AG04449 (cell line): Measurements from ENCODE around the gene RTN1.
"Not testable (repeated sequence)": the region's sequence is repeated elsewhere in the genome, so short reads cannot be mapped to it uniquely, and the experiment has no call there.

ENCODE experiments used
- CTCF ChIA-PET: fragments of 350-600 bp; formaldehyde crosslinking; extraction: SDS; loops from one replicate; lab custom pipeline; 2021; ENCODE audit warnings: antibody characterized with exemption; lab: Yijun Ruan, JAX
- POLR2A ChIA-PET: fragments of 400-600, 350-600 bp; formaldehyde crosslinking; extraction: SDS; loops from one replicate; lab custom pipeline; 2020; ENCODE audit warnings: antibody characterized with exemption, inconsistent platforms; lab: Yijun Ruan, JAX
- DNase-seq: peaks from one replicate; pipeline ENCODE4 v3.0.0-alpha.2; 2010; ENCODE audit warnings: low read depth, low spot score
- H3K4me3 ChIP-seq: 2 replicates; pipeline ENCODE4 v1.5.1; 2011; ENCODE audit warnings: low read depth, mild to moderate bottlenecking, control low read depth, low read length
- TF ChIP-seq, protein P1 (sequence below): IDR thresholded peaks from one replicate; pipeline ENCODE4 v1.5.1; 2011; ENCODE audit warnings: mild to moderate bottlenecking, moderate library complexity, low read length, control low read depth, inconsistent platforms; ENCODE audit not compliant: insufficient read depth; ENCODE audit errors: missing control alignments

RTN1 gene

GRCh38 chr14:59656473-59656872, 214.1 kb downstream of the RTN1 start:
- H3K4me3 ChIP-seq, result no peak overlapping the region
- TF ChIP-seq, protein P1, sequence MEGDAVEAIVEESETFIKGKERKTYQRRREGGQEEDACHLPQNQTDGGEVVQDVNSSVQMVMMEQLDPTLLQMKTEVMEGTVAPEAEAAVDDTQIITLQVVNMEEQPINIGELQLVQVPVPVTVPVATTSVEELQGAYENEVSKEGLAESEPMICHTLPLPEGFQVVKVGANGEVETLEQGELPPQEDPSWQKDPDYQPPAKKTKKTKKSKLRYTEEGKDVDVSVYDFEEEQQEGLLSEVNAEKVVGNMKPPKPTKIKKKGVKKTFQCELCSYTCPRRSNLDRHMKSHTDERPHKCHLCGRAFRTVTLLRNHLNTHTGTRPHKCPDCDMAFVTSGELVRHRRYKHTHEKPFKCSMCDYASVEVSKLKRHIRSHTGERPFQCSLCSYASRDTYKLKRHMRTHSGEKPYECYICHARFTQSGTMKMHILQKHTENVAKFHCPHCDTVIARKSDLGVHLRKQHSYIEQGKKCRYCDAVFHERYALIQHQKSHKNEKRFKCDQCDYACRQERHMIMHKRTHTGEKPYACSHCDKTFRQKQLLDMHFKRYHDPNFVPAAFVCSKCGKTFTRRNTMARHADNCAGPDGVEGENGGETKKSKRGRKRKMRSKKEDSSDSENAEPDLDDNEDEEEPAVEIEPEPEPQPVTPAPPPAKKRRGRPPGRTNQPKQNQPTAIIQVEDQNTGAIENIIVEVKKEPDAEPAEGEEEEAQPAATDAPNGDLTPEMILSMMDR, result no peak
- ChIA-PET POLR2A (no interaction called here), CTCF (no interaction called here)
- no peak for DNase-seq

DNA sequence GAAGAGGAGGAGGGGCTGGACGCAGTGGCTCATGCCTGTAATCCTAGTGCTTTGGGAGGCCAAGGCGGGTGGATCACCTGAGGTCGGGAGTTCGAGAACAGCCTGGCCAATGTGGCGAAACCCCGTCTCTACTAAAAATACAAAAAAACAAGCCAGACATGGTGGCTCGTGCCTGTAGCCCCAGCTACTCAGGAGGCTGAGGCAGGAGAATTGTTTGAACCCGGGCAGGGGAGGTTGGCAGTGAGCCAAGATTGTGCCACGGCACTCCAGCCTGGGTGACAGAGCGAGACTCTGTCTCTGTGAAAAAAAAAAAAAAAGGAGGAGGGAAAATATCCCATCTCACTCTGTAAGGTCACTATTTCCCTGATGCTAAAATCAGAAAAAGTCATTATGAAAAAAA, 216.4 kb downstream of the RTN1 start:
- DNase-seq, POLR2A ChIA-PET, H3K4me3 ChIP-seq, CTCF ChIA-PET: not testable (repeated sequence)

GRCh38 chr14:59646832-59647231, 223.7 kb downstream of the RTN1 start:
- POLR2A ChIA-PET, H3K4me3 ChIP-seq, CTCF ChIA-PET, DNase-seq: not testable (repeated sequence)

- ChIA-PET CTCF (no interaction called here), POLR2A (no interaction called here)
- DNase-seq, result no peak
- TF ChIP-seq, protein P1, result no peak
- no peak overlapping the region for H3K4me3 ChIP-seq
These were observed 231.7 kb downstream of the RTN1 start for GRCh38 chr14:59638885-59639284.

DNA sequence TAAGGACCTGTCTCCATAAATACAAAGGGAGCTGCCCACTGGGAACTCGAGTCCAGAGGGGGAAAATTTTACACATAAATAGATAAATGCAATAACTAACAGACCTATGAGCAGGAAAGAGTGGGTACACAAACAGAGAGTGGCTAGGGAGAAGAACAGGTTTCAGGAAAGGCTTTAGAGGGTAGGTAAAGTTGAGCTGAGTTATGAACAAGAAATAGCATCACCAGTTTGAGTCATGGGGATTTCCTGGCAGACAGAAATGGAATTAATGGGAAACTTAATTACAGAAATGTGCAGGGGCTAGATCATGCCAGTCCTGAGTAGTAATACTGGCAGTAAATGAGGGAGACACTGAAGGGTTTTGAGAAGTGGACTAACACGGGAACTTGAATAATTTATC, 236.0 kb downstream of the RTN1 start:
- TF ChIP-seq, protein P1, result no peak
- DNase-seq, result no peak
- ChIA-PET CTCF (interaction anchor here (0.7 to 1.5 kb wide), 2 partner anchors 13 to 54 kb away, joined by 3 to 6 read pairs; no protein-coding TSS in a partner anchor), POLR2A (no interaction called here)
- H3K4me3 ChIP-seq, result no peak overlapping the region

DNA sequence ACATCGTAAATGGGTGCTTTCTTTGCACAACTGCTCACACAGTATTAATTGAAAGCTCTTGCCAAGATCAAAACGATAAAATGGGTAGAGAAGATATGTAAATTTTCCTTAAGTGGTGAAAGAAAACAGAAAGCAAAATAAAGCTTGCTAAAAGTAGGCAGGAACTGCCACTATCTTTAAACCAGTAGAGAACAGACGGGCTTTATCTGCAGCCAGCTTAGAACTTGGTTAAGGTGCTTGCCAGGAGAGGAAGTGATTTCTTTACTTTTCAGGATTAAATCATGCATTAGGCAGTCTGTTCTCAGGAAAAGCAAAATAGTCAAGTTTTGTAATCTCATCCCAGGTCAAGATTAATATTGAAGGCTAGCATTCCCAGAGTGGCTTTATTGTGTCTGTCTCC, 237.1 kb downstream of the RTN1 start:
- ChIA-PET CTCF (interaction anchor here (0.9 to 2.5 kb wide), 14 partner anchors 9 to 284 kb away, joined by 3 to 51 read pairs (median 4); no protein-coding TSS in a partner anchor), POLR2A (no interaction called here)
- DNase-seq, result no peak
- TF ChIP-seq, protein P1, result no peak
- H3K4me3 ChIP-seq, result no peak overlapping the region

DNA sequence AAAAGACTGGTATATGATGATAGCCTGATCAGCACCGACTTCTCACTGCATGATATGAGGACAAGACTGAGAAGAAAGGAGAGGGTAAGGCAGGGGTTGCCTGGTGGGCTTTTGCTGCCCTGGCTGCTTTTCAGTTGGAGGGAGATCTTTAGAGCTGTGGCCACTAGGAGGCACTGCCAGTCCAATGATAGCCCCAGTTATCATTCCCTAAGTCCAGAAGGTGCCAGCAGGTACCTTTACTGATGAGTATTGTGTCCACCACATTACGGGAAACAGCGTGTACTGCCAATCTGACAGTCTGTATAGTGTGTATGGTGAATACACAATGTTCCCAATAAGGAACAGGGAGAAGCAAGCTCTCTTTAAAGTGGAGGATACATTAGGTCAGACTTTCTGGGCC, 238.2 kb downstream of the RTN1 start:
- CTCF ChIA-PET, result interaction anchor here (1.0 to 2.5 kb wide), 19 partner anchors 10 to 553 kb away, joined by 3 to 51 read pairs (median 4); no protein-coding TSS in a partner anchor
- DNase-seq, result no peak
- TF ChIP-seq, protein P1, result peak; percentile 39
- no peak overlapping the region for H3K4me3 ChIP-seq
- POLR2A ChIA-PET, result no interaction called here
